Urothelium cell line (cell line): ENCODE data around the gene DDX27.
"Not testable (repeated sequence)": the region's sequence is repeated elsewhere in the genome, so short reads cannot be mapped to it uniquely, and the experiment has no call there.

Experiments
- DNase-seq: peaks from one replicate; pipeline ENCODE4 v3.0.0; 2011; ENCODE audit warnings: low spot score, mixed read lengths
- FAIRE-seq: peaks from 2 replicates; lab custom pipeline; 2011; peaks lifted over from hg19 to GRCh38; lab: Jason Lieb, UNC

DDX27 gene

GRCh38 chr20:49203746-49204145, 15.5 kb upstream of the DDX27 start:
- FAIRE-seq (no peak), DNase-seq (no peak)

DNA sequence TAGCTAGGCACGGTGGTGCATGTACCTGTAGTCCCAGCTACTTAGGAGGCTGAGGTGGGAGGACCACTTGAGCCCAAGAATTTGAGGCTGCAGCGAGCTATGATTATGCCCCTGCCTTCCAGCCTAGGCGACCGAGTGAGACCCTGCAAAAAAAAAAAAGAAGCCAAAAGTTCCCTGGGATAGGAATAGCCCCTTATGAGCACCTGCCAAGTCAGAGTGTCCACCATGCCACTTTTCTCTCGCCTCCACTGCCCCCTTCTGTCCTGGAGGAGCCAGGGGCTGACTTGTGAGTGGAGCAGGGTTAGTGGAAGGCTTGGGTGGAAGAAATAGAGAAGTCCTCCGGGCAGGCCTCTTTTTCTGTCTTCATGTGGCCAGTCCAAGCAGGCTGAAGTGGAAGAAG, 12.1 kb upstream of the DDX27 start:
- no peak for FAIRE-seq
- no peak for DNase-seq

- FAIRE-seq (no peak), DNase-seq (peak; percentile 19)
Measured at GRCh38 chr20:49210101-49210756, 9.0 kb upstream of the DDX27 start.

- no peak for DNase-seq
Measured at GRCh38 chr20:49210757-49211110, 8.5 kb upstream of the DDX27 start.

GRCh38 chr20:49214571-49214970, 4.6 kb upstream of the DDX27 start:
- DNase-seq: no peak
- FAIRE-seq: no peak

More at GRCh38 chr20:49210757-49211110, 8.5 kb upstream of the DDX27 start:
- no peak for FAIRE-seq

DNA sequence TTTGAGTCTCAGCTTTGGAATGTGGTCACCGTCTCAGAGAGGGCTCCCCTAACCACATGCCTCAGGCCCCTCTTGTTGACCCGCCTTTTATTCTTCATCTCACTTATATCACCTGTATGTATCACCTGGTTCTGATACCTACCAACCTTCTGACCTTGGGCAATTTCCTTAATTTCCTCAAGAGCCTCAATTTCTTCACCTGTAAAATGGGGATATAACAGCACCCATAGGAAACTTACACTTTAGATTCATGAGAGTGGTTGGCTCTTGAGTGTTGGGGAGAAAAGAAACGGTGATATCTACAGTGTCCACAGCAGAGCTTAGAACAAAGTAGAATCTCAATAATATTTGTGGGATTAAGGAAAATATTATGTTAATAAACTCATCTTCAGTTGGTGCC, 4.0 kb upstream of the DDX27 start:
- FAIRE-seq (no peak), DNase-seq (no peak)

- FAIRE-seq: peak; percentile 17
Measured at GRCh38 chr20:49216991-49217578, 2.1 kb upstream of the DDX27 start.

GRCh38 chr20:49218739-49219090, 501 bp upstream of the DDX27 start:
- DNase-seq, FAIRE-seq: not testable (repeated sequence)

More at GRCh38 chr20:49216991-49217578, 2.1 kb upstream of the DDX27 start:
- DNase-seq: peak; percentile 91

DNA sequence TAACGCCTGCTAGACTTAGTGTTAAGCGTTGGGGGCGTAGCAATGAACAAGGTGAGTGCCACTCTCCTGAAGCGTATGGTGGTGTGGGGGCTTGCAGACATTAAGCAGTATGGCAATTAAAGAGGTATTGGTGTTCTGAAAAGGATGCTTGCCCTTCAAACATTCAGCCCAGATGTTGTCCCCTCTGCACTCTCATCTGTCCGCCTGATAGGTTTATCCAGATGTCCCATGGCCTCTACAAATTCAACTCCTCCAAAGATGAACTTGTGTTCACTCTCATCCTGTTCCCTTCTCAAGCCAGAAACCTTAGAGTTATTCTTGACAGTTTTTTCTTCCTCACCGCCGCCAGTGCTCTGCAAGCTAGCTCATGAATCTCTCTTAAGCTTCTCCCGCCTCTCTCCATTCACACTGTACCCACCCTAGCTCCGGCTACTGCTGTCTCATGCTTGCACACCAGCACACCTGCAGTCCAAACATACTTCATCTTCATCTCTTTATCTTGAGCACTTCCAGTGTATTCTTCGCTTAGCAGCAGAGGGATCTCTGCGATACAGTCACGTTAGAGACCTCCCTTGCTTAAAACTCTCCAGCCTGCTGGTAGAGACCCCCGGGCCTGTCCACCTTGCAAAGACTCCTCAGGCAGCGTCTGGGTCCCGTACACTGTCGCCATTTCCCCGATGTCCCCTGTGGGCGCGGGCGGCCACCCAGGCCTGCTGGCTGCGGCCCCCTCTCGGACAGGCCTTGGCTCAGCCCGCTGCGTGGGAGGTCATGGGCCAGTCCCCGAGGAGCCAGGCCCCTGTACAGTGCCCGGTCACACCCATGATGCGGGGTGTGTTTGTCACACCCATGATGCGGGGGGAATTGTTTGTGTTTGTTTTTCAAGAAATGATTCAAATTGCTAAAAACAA, 962 bp downstream of the DDX27 start:
- no peak for FAIRE-seq
- DNase-seq: no peak

DNA sequence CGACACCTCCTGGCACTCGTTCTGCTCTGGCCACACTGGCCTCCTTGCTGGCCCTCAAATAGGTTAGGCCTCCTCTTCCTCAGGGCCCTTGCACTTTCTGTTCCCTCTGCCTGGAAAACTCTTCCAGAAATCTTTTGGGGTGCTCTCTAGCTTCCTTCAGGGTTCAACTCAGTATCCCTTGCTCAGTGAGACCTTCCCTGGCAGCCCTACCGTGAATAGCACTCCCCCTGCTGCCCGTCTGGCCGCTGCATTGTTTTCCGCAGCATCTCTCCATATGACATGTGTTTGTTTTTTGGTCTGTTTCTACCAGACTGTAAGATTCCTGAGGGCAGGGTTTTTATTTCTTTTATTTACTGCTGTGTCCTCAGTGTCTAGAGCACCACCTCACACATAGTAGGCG, 6.7 kb downstream of the DDX27 start:
- no peak for FAIRE-seq
- no peak for DNase-seq

GRCh38 chr20:49228676-49229075, 9.5 kb downstream of the DDX27 start:
- no peak for DNase-seq
- no peak for FAIRE-seq

GRCh38 chr20:49229381-49229780, 10.2 kb downstream of the DDX27 start:
- FAIRE-seq (no peak), DNase-seq (no peak)

- no peak for DNase-seq
- FAIRE-seq: no peak
Measured at GRCh38 chr20:49230021-49230420, 10.8 kb downstream of the DDX27 start.

DNA sequence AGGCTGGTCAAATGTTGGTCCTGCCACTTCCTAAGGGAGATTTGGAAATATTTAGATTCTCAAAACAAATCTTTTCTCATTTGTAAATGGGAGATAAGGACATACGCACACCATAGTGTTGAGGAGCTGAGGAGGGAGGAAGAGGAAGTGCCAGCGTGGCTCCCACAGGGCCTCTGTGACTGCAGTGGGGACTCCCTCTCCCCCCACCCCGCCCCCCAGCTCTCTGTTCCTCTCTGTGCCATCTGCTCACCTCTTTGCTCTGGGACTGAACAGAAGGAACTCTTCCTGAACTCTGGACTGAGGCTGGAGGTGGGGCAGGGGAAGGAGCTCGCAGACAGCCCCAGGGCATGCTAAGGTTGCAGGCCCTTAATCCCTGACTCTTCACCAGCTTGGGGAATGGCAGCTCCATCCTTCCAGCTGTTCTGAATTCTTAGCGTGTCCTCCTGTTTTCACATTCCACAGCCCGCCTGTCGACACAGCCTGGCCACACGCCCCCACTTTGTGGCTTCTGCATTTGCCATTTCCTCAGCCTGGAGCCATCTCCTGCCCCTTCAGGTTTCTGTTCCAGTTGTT, 11.4 kb downstream of the DDX27 start:
- DNase-seq (no peak), FAIRE-seq (no peak)

- FAIRE-seq (no peak), DNase-seq (no peak)
Measured at GRCh38 chr20:49231471-49231870, 12.3 kb downstream of the DDX27 start.

DNA sequence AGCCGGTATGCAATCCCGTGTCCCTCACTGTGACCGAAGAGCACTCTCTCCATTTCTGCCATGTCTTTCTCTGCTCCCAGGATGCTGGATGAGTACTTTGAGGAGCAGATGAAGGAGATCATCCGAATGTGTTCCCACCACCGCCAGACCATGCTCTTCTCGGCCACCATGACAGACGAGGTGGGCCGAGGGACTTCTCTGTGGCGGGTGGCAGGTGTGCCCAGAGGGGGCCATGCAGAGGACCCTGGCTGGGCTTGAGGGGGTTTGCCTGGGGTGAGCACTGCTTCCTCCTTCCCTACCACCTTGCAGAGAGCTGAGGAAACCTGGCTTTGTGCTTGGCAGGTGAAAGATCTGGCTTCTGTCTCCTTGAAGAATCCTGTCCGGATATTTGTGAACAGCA, 14.0 kb downstream of the DDX27 start:
- DNase-seq: no peak
- no peak for FAIRE-seq

GRCh38 chr20:49234831-49235230, 15.6 kb downstream of the DDX27 start:
- DNase-seq (no peak), FAIRE-seq (no peak)

GRCh38 chr20:49236301-49236700, 17.1 kb downstream of the DDX27 start:
- FAIRE-seq (no peak), DNase-seq (no peak)

GRCh38 chr20:49237531-49237930, 18.3 kb downstream of the DDX27 start:
- FAIRE-seq: no peak
- no peak for DNase-seq

DNA sequence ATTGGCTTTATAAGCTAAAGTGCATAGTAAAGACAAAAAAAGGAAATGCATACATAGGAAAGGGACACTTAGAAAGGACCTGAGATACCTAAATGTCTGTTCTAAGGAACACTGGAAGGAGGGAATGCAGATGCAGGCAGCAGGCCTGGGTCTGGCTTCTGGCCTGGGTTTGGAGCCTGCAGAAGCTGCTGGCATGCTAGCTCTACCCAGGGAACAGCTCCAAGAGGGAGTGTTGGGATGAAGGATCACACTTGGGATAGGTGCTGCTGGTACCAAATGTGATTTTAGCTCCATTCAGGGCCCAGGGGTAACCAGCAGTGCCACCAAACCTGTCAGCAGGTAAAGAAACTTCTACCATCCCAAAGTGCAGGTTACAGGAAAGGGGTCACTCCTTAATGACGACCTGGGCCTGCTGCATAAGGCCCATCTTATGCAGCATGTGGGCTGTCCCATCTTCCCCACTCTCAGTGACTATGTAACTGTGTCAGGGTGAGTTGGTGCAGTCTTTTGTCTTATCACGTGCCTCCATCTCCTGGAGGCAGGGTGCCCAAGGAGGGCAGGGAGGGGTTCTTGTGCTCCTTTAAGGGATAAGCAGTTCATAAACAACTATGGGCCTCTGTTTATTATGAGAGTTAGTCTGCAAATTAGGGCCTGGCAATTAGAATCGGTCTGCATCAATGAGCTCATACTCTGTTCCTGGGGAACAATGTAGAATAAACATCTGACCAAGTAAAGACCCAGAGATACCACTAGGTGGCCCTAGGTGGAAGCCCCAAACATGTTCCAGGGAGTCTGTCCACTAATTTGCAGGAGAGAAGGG, 26.9 kb downstream of the DDX27 start:
- DNase-seq: peak; percentile 74
- FAIRE-seq: no peak
